ENCODE results near the gene FCGBP.
"Not testable (repeated sequence)": the region's sequence is repeated elsewhere in the genome, so short reads cannot be mapped to it uniquely, and the experiment has no call there.

Gene FCGBP

GRCh38 chr19:39916851-39917396, 17.5 kb downstream of the FCGBP start:
- Mint-ChIP-seq H3K9me3 (ENCODE audit: low read depth) (no peaks in the 10 kb centered on the region), H3K27me3 (no peaks in the 10 kb centered on the region), H3K36me3 (peaks cover 12% of the 10 kb centered on the region), H3K4me3 (no peak overlapping the region), H3K4me1 (ENCODE audit: low read depth) (peaks cover 23% of the 10 kb centered on the region), H3K27ac (no peak overlapping the region)

- Mint-ChIP-seq H3K27ac (peak overlapping the region; percentile 22), H3K27me3 (no peaks in the 10 kb centered on the region), H3K4me1 (ENCODE audit: low read depth) (peaks cover 25% of the 10 kb centered on the region), H3K9me3 (ENCODE audit: low read depth) (no peaks in the 10 kb centered on the region), H3K36me3 (peaks cover 15% of the 10 kb centered on the region), H3K4me3 (no peak overlapping the region)
These were observed 18.2 kb downstream of the FCGBP start for GRCh38 chr19:39916236-39916635.

GRCh38 chr19:39915848-39916215, 18.6 kb downstream of the FCGBP start:
- peaks cover 26% of the 10 kb centered on the region for H3K4me1 Mint-ChIP-seq (ENCODE audit: low read depth)
- no peaks in the 10 kb centered on the region for H3K27me3 Mint-ChIP-seq
- H3K9me3 Mint-ChIP-seq (ENCODE audit: low read depth) = no peaks in the 10 kb centered on the region
- H3K27ac Mint-ChIP-seq = no peak overlapping the region
- no peak overlapping the region for H3K4me3 Mint-ChIP-seq
- peaks cover 15% of the 10 kb centered on the region for H3K36me3 Mint-ChIP-seq

GRCh38 chr19:39915101-39915847, 19.2 kb downstream of the FCGBP start:
- H3K36me3 Mint-ChIP-seq = peaks cover 15% of the 10 kb centered on the region
- no peak overlapping the region for H3K27ac Mint-ChIP-seq
- H3K27me3 Mint-ChIP-seq = no peaks in the 10 kb centered on the region
- peaks cover 28% of the 10 kb centered on the region for H3K4me1 Mint-ChIP-seq (ENCODE audit: low read depth)
- H3K9me3 Mint-ChIP-seq (ENCODE audit: low read depth) = no peaks in the 10 kb centered on the region
- no peak overlapping the region for H3K4me3 Mint-ChIP-seq

GRCh38 chr19:39913682-39914333, 20.6 kb downstream of the FCGBP start:
- Mint-ChIP-seq H3K4me3 (no peak overlapping the region), H3K36me3 (peaks cover 9% of the 10 kb centered on the region), H3K27ac (peak overlapping the region; percentile 47), H3K9me3 (ENCODE audit: low read depth) (no peaks in the 10 kb centered on the region), H3K4me1 (ENCODE audit: low read depth) (peaks cover 22% of the 10 kb centered on the region), H3K27me3 (no peaks in the 10 kb centered on the region)

GRCh38 chr19:39908803-39909202, 25.6 kb downstream of the FCGBP start:
- H3K4me1 Mint-ChIP-seq (ENCODE audit: low read depth) = peaks cover 23% of the 10 kb centered on the region
- H3K4me3 Mint-ChIP-seq = no peak overlapping the region
- peak overlapping the region; percentile 22 for H3K27ac Mint-ChIP-seq
- H3K36me3 Mint-ChIP-seq = peaks cover 3% of the 10 kb centered on the region
- no peaks in the 10 kb centered on the region for H3K27me3 Mint-ChIP-seq
- no peaks in the 10 kb centered on the region for H3K9me3 Mint-ChIP-seq (ENCODE audit: low read depth)

- H3K4me1 Mint-ChIP-seq (ENCODE audit: low read depth) = peaks cover 22% of the 10 kb centered on the region
- H3K4me3 Mint-ChIP-seq = no peak overlapping the region
- peaks cover 3% of the 10 kb centered on the region for H3K36me3 Mint-ChIP-seq
- no peaks in the 10 kb centered on the region for H3K27me3 Mint-ChIP-seq
- H3K9me3 Mint-ChIP-seq (ENCODE audit: low read depth) = no peaks in the 10 kb centered on the region
- peak overlapping the region; percentile 24 for H3K27ac Mint-ChIP-seq
These were observed 27.4 kb downstream of the FCGBP start for GRCh38 chr19:39906820-39907611.

GRCh38 chr19:39906283-39906682, 28.2 kb downstream of the FCGBP start:
- Mint-ChIP-seq H3K4me3 (no peak overlapping the region), H3K27me3 (no peaks in the 10 kb centered on the region), H3K9me3 (ENCODE audit: low read depth) (no peaks in the 10 kb centered on the region), H3K27ac (no peak overlapping the region), H3K36me3 (no peaks in the 10 kb centered on the region), H3K4me1 (ENCODE audit: low read depth) (peaks cover 20% of the 10 kb centered on the region)

GRCh38 chr19:39903486-39904091, 30.8 kb downstream of the FCGBP start:
- H3K4me3 Mint-ChIP-seq; H3K27ac Mint-ChIP-seq; H3K36me3 Mint-ChIP-seq; H3K9me3 Mint-ChIP-seq (ENCODE audit: low read depth); H3K27me3 Mint-ChIP-seq: not testable (repeated sequence)
- peaks cover 15% of the 10 kb centered on the region for H3K4me1 Mint-ChIP-seq (ENCODE audit: low read depth)

GRCh38 chr19:39902326-39902725, 32.1 kb downstream of the FCGBP start:
- H3K9me3 Mint-ChIP-seq (ENCODE audit: low read depth); H3K36me3 Mint-ChIP-seq; H3K4me1 Mint-ChIP-seq (ENCODE audit: low read depth); H3K27ac Mint-ChIP-seq; H3K27me3 Mint-ChIP-seq; H3K4me3 Mint-ChIP-seq: not testable (repeated sequence)

- H3K36me3 Mint-ChIP-seq; H3K4me3 Mint-ChIP-seq; H3K4me1 Mint-ChIP-seq (ENCODE audit: low read depth); H3K27ac Mint-ChIP-seq; H3K27me3 Mint-ChIP-seq; H3K9me3 Mint-ChIP-seq (ENCODE audit: low read depth): not testable (repeated sequence)
These were observed 32.8 kb downstream of the FCGBP start for GRCh38 chr19:39901681-39902080.

- H3K4me1 Mint-ChIP-seq (ENCODE audit: low read depth); H3K9me3 Mint-ChIP-seq (ENCODE audit: low read depth); H3K4me3 Mint-ChIP-seq; H3K27me3 Mint-ChIP-seq; H3K36me3 Mint-ChIP-seq; H3K27ac Mint-ChIP-seq: not testable (repeated sequence)
These were observed 35.6 kb downstream of the FCGBP start for GRCh38 chr19:39898858-39899257.

GRCh38 chr19:39897511-39898245, 36.8 kb downstream of the FCGBP start:
- not testable (repeated sequence) for H3K36me3 Mint-ChIP-seq; H3K27ac Mint-ChIP-seq; H3K4me1 Mint-ChIP-seq (ENCODE audit: low read depth); H3K27me3 Mint-ChIP-seq; H3K4me3 Mint-ChIP-seq; H3K9me3 Mint-ChIP-seq (ENCODE audit: low read depth)

GRCh38 chr19:39895096-39895495, 39.3 kb downstream of the FCGBP start:
- not testable (repeated sequence) for H3K4me3 Mint-ChIP-seq; H3K27ac Mint-ChIP-seq; H3K4me1 Mint-ChIP-seq (ENCODE audit: low read depth); H3K36me3 Mint-ChIP-seq; H3K9me3 Mint-ChIP-seq (ENCODE audit: low read depth); H3K27me3 Mint-ChIP-seq
